GM18502 (cell line): ENCODE results near the gene CORO2A.
"Not testable (repeated sequence)": the region's sequence is repeated elsewhere in the genome, so short reads cannot be mapped to it uniquely, and the experiment has no call there.

Experiments
- ATAC-seq: cut with Tn5 transposase; IDR thresholded peaks from one replicate; pipeline ENCODE4 v1.9.1; 2021; ENCODE audit warnings: mild to moderate bottlenecking; ENCODE audit not compliant: unreplicated experiment, poor library complexity

CORO2A gene

DNA sequence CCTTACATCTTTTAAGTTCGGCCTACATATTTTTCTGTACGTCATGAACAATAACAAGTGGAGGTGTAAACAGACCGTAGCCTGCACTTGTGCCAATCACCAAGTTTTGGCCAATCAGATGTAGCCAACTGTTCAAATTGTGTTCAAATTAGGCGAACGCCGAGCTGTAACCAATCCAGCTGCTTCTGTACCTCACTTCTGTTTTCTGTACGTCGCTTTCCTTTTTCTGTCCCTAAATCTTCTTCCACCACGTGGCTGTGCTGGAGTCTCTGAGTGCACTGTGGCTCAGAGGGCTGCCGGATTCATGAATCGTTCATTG, 99.9 kb downstream of the CORO2A start:
- no peak for ATAC-seq

DNA sequence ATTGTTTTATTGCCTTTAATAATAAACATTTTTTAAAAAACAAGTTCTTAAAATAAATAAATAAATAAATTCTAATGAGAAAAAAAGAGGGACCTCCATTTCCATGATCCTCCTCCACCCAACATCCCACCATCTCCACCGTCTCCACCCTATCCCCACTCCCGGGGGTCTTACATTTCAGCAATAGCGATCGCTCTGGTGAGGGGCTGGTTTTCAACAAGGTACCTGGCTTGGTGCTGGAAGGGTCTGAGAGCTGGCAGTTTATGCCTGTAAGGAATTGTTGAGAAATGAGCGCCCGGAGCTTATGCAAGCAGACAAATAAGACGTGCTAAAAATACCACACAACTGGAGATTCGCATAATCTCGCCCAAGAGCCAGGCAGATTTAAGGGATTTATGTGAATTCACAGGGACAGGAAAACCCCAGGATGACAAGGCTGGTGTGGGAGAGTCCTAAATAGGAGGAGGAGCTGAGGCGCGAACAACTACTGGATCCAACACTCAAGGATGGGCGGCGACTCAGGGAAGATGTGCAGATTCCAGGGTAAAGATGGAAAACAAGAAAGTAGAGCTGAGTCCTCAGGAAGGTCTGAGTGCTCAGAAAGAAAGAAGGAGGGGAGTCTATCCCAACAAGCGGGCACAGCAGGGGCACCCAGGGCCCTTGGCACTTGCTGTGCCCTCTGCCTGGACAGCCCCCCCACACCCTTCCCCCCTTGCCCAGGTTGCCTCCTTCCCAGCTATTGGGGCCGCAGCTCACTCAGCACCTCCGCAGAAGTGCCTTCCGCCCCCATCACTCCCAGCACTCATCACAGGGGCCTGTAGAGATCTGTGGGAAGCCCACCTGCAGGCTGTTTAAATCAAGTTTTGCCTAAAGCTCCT, 100.5 kb downstream of the CORO2A start:
- ATAC-seq = no peak

GRCh38 chr9:98090674-98091073, 101.8 kb downstream of the CORO2A start:
- not testable (repeated sequence) for ATAC-seq

- no peak for ATAC-seq
Observed at GRCh38 chr9:98087420-98088354, 104.8 kb downstream of the CORO2A start.

DNA sequence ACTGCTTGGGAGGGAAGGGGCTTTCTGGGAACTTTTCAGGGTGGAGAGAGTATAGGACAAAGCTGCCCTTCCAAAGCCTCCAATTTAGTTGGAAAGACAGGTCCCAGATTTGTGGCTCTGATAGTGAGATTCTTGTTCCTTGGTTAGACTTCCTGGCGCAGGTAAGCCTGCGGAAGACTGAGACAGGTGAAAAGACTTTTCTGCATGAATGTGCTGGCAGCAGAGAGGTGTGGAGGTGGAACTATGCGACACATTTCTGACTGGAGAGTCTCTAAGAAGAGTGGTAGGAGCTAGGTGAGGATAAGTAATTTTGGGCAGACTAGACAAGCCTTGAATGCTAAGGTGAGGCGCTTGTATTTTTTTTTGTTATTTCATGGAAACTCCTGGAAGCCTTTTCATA, 106.0 kb downstream of the CORO2A start:
- ATAC-seq = no peak

DNA sequence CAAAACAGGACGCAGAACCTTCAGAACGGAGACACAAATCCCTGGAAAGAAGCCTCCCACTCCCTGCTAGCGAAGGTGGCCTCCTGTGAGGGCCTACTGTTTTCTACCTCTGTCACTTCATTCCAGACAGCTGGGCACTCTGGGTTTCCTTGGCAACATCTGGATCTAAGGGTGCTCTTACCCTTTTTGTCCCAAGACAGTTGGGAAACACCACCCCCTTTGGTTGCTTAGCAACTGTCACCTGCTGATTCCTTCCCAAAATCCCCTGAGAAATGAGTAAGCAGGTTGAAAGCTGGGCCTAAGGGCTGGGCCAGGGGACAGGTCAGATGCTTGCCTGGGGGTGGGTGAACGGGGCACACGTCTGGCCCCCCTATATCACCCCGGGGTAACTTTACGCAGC, 106.5 kb downstream of the CORO2A start:
- ATAC-seq = no peak

DNA sequence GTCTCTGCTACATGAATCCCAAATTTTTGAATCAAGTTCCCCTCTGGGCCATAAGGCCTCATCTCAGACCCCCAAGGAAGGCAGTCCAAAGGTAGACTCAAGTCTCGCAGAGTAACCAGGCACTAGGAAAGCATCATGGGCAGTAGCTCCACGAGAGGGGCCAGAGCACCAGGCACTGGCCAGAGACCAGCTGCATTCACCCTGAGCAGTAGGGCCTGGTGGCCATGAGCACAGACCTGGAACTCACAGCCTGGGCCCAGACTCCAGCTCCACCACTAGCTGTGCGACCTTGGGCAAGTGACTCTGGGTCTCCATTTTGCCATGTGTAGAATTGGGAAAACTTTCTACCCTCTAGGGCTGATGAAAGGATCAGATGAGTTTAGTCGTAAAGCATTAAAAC, 107.4 kb downstream of the CORO2A start:
- ATAC-seq = no peak

GRCh38 chr9:98084396-98084795, 108.0 kb downstream of the CORO2A start:
- no peak for ATAC-seq

DNA sequence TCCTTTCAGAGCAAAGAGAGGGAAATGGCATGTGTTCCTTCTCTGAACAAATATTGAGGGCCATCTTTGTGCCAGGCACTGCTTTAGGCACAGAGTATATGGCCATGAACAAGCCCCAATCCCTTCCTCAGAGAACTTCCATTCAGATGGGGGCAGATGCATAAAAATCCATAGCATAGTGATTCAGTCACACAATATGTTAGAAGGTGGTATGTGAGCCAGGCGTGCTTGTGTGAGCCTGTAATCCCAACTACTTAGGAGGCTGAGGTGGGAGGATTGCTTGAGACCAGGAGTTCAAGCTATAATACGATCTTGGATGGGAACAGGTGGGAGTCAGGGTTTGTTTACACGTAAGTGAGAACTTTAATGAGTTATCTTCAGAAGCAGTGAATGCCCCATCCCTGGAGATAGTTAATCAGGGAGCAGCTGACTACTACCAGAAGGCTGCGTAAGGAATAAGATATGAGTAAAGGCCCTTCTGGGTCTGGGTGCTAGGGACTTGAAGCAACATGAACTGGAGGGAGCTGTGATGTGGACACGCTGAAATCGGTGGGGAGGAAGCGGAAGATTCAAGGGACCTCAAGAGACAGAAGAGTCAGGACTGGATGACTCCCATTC, 108.8 kb downstream of the CORO2A start:
- ATAC-seq = no peak

GRCh38 chr9:98083061-98083501, 109.4 kb downstream of the CORO2A start:
- no peak for ATAC-seq

DNA sequence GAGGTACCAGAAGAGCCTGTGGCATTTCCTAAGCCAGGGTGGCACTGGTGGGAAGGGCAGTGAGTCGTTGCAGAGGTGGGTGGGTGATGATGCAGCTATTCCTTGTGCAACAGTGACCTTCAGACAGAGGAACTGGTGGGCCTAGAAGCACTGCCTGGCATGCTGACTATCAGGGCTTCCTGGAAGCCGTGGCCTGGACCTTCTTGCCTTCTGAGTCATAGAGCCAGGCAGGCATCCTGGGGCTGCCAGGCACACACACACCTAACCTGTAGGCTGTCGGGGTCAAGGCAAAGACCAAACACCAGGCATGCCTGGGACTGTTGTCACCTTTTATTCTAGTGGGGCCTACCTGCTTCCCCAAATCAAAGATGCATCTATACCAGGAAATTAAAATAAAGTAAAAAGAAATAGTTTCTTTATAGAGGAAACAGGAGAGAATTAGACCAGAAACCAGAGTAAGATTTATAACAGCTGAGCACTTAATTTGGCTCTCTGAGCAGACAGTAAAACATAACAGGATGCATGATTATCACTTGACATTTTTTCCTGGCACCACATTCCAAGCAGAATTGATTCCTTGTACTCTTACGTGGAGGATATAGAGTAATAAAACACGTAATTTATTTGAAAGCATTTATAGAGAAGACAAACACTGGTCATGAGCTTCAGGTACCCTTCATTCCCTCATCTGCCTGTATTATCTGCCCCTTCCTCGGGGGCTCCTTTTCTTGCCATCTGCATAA, 110.8 kb downstream of the CORO2A start:
- ATAC-seq = no peak

DNA sequence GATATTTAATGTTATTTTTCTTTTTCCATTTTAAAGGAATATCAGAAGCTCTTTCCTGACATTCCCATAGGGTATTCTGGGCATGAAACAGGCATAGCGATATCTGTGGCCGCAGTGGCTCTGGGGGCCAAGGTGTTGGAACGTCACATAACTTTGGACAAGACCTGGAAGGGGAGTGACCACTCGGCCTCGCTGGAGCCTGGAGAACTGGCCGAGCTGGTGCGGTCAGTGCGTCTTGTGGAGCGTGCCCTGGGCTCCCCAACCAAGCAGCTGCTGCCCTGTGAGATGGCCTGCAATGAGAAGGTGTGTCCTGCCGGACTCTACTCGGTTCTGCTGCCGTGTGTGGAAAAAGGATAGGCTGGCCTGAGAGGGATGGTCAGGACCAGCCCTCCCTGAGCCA, 111.7 kb downstream of the CORO2A start:
- no peak for ATAC-seq

DNA sequence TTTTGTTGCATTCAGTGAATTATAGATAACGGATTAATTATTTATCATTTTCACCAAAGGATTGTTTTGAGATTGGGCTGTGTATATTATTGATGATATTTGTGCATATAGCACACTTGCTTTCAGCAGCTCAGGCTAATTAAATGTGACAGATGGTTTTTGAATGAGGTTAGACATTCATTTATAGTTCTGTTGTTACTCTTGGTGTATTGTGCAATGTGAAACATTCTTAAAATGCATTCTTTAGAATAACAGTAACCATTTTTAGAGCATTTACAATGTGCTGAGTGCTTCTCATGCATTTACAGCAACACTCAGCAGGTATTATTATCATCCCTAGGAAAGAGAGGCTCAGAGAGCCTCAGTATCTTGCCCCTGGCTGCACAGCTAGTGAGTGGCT, 112.1 kb downstream of the CORO2A start:
- ATAC-seq = no peak

DNA sequence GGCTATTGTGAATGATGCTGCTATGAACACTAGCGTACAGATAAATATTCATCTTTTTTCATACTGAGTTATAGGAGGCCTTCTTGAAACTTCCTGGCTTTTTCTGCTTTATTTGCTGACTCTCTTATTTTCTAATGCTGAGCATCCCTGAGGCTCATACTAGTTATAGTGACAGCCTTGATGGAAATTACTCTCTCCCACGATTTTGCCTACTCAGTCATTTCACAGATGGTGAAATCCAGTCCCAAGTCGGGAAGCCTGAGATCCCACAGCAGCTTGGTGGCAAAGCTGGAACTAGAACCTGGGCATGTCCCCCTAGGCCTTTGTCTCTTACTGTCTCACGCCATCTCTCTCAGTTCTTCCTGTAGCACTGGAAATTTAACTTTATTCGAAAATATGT, 113.5 kb downstream of the CORO2A start:
- ATAC-seq = no peak

DNA sequence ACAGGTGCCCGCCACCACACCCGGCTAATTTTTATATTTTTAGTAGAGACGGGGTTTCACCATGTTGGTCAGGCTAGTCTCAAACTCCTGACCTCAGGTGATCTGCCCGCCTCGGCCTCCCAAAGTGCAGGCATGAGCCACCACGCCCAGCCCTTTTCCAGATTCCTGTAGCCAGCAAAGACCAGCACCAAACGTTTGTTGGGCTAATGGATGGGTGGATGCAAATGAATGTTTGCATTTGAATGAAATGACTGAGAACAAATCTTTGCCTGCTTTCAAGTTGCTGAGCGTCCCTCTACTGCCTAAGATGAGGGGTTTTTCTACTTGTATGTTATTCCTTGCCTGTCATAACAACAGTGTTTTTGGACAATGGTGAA, 115.9 kb downstream of the CORO2A start:
- ATAC-seq = not testable (repeated sequence)

GRCh38 chr9:98075332-98075805, 117.1 kb downstream of the CORO2A start:
- no peak for ATAC-seq

DNA sequence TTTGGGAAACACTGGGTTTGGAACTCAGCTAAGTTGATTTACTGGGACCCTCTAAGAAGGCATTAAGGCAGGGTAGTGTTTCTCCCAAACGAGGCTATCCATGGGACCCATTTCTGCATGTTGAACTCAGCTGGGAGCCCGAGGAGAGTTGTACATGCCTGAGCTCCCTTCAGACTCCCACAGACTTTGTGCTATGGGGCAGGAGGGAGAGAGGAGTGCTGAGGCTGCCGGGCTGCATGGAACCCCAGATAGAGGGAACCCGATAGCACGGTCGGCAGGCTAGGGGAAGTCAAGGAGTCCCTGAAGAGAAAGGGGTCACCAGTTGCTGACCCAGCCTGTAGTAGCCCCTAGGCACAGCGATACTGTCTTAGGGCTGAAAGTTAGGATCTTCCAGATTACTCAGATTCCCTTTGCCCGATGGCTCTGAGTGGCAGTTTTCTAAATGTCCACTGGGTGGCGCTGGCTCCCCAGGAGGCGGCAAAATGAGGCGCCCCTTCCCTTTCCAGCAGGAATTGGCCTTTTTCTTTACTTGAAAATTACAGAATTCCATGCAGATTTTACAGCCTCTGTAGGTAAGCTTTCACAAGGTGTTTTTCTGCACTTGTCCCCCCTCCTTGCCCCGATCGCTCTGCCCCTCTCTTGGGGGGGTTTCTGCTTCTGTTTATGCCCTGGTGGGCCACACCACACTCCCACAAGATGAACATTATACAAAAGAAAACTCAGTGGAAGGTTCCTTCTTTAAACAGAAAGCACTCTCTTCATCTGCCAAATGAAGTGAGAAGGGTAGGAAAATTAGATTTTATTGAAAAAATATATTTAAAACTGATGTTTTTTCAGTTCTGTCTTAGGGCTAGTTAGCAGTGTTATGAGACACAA, 118.1 kb downstream of the CORO2A start:
- no peak for ATAC-seq

DNA sequence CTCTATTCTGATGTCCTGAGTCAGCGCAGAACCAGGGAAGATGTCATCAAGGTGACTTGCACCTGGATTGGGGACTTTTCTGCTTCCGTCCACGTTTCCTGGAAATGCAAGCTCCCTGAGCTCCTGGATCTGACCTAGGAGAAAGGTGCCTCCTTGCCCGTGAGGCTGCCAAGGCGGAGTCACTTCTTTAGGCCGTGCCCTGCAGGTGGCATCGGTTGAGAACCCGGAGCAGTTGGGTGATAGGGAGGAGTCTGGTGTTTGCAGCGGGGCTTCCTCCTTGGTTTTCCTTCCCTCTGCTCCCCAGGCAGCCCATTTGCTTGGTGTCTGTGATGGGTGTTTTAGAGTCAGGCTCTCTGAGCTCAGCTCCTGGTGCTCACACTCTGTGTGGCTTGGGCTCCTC, 120.7 kb downstream of the CORO2A start:
- ATAC-seq = no peak
